ENCODE measurements around the gene CD55. TPM values are rescaled to one million over a fixed set of nuclear protein-coding genes. Genes with fewer than 3 reads are reported as not detected.
A peak's percentile ranks its signal among the peaks of the same experiment; 100 is the strongest.

Gene CD55
- total and polyA plus RNA-seq, 2 of the 8 experiments (the other 6 are each of a cell fraction or from before 2014, with no cell fraction given): 20.1 to 22.8 TPM

DNA sequence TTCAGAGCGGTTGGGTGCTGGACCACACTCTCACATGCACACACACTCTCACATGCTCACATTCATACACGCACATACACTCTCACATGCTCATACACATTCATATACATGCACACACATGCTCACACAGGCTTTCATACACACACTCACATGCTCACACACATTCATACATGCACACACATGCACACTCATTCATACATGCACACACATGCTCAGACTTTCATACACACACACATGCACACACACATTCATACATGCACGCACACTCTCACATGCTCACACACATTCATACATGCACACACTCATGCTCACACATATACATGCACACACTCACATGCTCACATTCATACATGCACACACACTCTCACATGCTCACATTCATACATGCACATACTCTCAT, 6.0 kb upstream of the CD55 start:
- peak overlapping the region; percentile 75 for H4K91ac ChIP-seq (replicated peaks; ENCODE audit: insufficient read length, low read length)
- no peak overlapping the region; the same call in 1 of the 2 replicates for H3K18ac ChIP-seq (ENCODE audit: extremely low read depth, low read length)
- 0 out of 2 replicates have a peak overlapping the region, but pooled peaks have one; percentile 10 for H2BK20ac ChIP-seq (ENCODE audit: low read length)
- H3K4me2 ChIP-seq (ENCODE audit: insufficient read depth in 1 of 2, low read depth in 2 of 2, low read length in 2 of 2): no peak overlapping the region
- no peaks in the 10 kb centered on the region for H3K9me3 ChIP-seq (ENCODE audit: insufficient read depth in 2 of 2, low read depth in 1 of 2, low read length in 1 of 2)
- H3K4ac ChIP-seq (replicated peaks; ENCODE audit: insufficient read length, low read depth, low read length): no peak overlapping the region
- no peak overlapping the region for H3K27ac ChIP-seq (ENCODE audit: low read depth, low read length)
- no peak overlapping the region for H2AFZ ChIP-seq (ENCODE audit: low read length)
- no peaks in the 10 kb centered on the region for H3K79me1 ChIP-seq (ENCODE audit: low read depth, low read length)
- CTCF ChIA-PET (ENCODE audit: partially characterized antibody): interaction anchor here (0.9 kb wide), 1 partner anchor 250 kb away, joined by 3 read pairs; no protein-coding TSS in a partner anchor
- no peaks in the 10 kb centered on the region for H3K79me2 ChIP-seq (ENCODE audit: control insufficient read depth in 1 of 2, insufficient read depth in 2 of 2, low read length in 2 of 2)
- peak overlapping the region; percentile 66 for H2BK15ac ChIP-seq (ENCODE audit: low read length)
- FAIRE-seq: no peak
- peaks cover 0 to 3% of the 10 kb centered on the region in 2 experiments for H4K20me1 ChIP-seq (replicated peaks in 1 of 2; ENCODE audit: control insufficient read depth in 1 of 2, insufficient read depth in 2 of 2, low read length in 2 of 2)
- H3K36me3 ChIP-seq (ENCODE audit: control insufficient read depth in 2 of 4, insufficient read depth in 4 of 4, low read length in 3 of 4): no peaks in the 10 kb centered on the region; a peak in 1 of 8 replicates
- peak overlapping the region; percentile 90 for H3K14ac ChIP-seq (ENCODE audit: insufficient read length)
- no peak for DNase-seq (ENCODE audit: low read depth in 1 of 2, low spot score in 2 of 2)
- no peak overlapping the region for H2BK5ac ChIP-seq (ENCODE audit: low read depth, low read length)
- peaks cover 4% of the 10 kb centered on the region for H3K23me2 ChIP-seq (ENCODE audit: low read depth, low read length)
- POLR2A ChIA-PET (ENCODE audit: partially characterized antibody): no interaction called here
- H3K4me3 ChIP-seq (ENCODE audit: extremely low read depth in 1 of 4, insufficient read depth in 2 of 4, low read depth in 3 of 4, low read length in 4 of 4): no peak overlapping the region
- no peak overlapping the region for H3K56ac ChIP-seq (replicated peaks; ENCODE audit: insufficient read length, low read depth, low read length)
- no peak overlapping the region for H4K5ac ChIP-seq (ENCODE audit: insufficient read length, low read depth, low read length)
- H3K27me3 ChIP-seq (replicated peaks in 1 of 4; ENCODE audit: control insufficient read depth in 3 of 4, extremely low read depth in 1 of 4, insufficient read depth in 3 of 4, low read length in 3 of 4): no peaks in the 10 kb centered on the region
- WGBS, 2 experiments (ENCODE audit: extremely low coverage in 1 of 2, insufficient coverage in 1 of 2, insufficient read length in 1 of 2, insufficient replicate concordance in 2 of 2, low coverage in 1 of 2, low lambda C conversion rate in 2 of 2, missing lambda C conversion rate in 1 of 2): 92% methylated on average over 3 of the region's 3 CpGs; no CpG with 5 or more reads in 1 of the 2 experiments
- H2BK12ac ChIP-seq (ENCODE audit: low read depth, low read length): peak overlapping the region; percentile 97
- H3K23ac ChIP-seq (ENCODE audit: insufficient read length): no peak overlapping the region
- H3K4me1 ChIP-seq (replicated peaks in 1 of 4; ENCODE audit: control insufficient read depth in 3 of 4, insufficient read depth in 4 of 4, low read length in 3 of 4): peaks cover 1 to 7% (median 6%) of the 10 kb centered on the region in 4 experiments; a peak in 3 of 7 replicates
- H2BK120ac ChIP-seq (replicated peaks; ENCODE audit: low read depth, low read length): no peak overlapping the region
- H3K9ac ChIP-seq (replicated peaks in 1 of 4; ENCODE audit: extremely low read depth in 1 of 4, low read depth in 3 of 4, low read length in 3 of 4): no peak overlapping the region
- peak overlapping the region; percentile 100 for H2AK5ac ChIP-seq (ENCODE audit: low read depth, low read length)
- no peak overlapping the region for H4K8ac ChIP-seq (ENCODE audit: extremely low read depth, insufficient read depth, low read length)
